NB4 (cell line): ENCODE results near the gene RELL1.

Experiments used
- DNase-seq: peaks from one replicate; pipeline ENCODE4 v3.0.0; 2010; ENCODE audit warnings: low read depth
- H3K4me3 ChIP-seq: one replicate; pipeline ENCODE4 v1.5.1; 2011; ENCODE audit warnings: mild to moderate bottlenecking, low read depth, low read length, moderate library complexity
- MYC ChIP-seq: IDR thresholded peaks from 2 replicates; pipeline ENCODE4 v1.6.1; 2011; ENCODE audit warnings: low read depth, low read length
- POLR2A ChIP-seq: IDR thresholded peaks from 2 replicates; pipeline ENCODE4 v1.6.1; 2011; ENCODE audit warnings: mild to moderate bottlenecking; ENCODE audit not compliant: insufficient read length; ENCODE audit errors: extremely low read depth
- TF ChIP-seq, protein P1 (sequence below): IDR thresholded peaks from 2 replicates; pipeline ENCODE4 v1.6.1; 2011; ENCODE audit warnings: low read depth, low read length
- TF ChIP-seq, protein P2 (sequence below): IDR thresholded peaks from one replicate; pipeline ENCODE4 v1.5.1; 2012; ENCODE audit warnings: low read depth, low read length

The RELL1 gene

DNA sequence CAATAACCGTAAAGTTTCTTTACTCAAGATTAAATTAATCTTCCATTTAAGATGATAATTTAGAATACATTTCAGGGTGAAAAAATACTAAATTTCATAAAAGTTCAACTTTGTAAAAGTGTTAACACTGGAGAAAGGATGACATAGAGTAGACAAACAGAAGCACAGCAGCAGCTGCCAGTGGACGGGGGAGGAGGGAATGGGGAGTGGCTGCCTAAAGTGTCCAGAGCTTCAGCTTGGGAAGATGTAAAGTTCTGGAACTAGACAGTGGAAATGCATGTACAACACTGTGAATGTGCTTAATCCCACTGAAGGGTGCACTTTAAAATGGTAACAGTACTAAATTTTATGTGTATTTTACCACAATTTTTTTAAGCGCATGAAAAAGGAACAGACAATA, 39.9 kb downstream of the RELL1 start:
- no peak for DNase-seq
- H3K4me3 ChIP-seq = no peak overlapping the region
- TF ChIP-seq, protein P1, sequence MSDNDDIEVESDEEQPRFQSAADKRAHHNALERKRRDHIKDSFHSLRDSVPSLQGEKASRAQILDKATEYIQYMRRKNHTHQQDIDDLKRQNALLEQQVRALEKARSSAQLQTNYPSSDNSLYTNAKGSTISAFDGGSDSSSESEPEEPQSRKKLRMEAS = no peak
- no peak for TF ChIP-seq POLR2A
- no peak for TF ChIP-seq MYC
- TF ChIP-seq, protein P2, sequence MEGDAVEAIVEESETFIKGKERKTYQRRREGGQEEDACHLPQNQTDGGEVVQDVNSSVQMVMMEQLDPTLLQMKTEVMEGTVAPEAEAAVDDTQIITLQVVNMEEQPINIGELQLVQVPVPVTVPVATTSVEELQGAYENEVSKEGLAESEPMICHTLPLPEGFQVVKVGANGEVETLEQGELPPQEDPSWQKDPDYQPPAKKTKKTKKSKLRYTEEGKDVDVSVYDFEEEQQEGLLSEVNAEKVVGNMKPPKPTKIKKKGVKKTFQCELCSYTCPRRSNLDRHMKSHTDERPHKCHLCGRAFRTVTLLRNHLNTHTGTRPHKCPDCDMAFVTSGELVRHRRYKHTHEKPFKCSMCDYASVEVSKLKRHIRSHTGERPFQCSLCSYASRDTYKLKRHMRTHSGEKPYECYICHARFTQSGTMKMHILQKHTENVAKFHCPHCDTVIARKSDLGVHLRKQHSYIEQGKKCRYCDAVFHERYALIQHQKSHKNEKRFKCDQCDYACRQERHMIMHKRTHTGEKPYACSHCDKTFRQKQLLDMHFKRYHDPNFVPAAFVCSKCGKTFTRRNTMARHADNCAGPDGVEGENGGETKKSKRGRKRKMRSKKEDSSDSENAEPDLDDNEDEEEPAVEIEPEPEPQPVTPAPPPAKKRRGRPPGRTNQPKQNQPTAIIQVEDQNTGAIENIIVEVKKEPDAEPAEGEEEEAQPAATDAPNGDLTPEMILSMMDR = no peak

DNA sequence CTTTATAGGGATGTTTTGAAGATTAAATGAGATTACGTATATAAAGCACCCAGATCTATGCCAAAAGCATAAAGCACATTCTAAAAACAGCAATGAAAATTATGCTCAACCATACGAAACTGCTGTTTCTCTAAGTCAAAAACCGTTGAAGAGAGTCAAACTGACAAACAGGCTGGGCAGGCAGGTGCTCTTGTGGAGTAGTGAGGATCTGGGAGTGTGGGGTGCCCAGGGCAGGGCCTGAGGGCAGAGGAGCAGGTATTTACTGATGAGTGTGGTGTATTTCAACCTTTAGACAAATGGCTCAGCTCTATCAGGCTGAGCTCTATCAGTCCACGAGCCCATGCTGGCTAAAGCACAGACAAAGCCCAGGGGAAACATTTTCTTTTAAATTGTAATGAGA, 40.4 kb downstream of the RELL1 start:
- DNase-seq = no peak
- TF ChIP-seq MYC (no peak), POLR2A (no peak)
- TF ChIP-seq, protein P1 = no peak
- TF ChIP-seq, protein P2 = no peak
- H3K4me3 ChIP-seq = no peak overlapping the region

DNA sequence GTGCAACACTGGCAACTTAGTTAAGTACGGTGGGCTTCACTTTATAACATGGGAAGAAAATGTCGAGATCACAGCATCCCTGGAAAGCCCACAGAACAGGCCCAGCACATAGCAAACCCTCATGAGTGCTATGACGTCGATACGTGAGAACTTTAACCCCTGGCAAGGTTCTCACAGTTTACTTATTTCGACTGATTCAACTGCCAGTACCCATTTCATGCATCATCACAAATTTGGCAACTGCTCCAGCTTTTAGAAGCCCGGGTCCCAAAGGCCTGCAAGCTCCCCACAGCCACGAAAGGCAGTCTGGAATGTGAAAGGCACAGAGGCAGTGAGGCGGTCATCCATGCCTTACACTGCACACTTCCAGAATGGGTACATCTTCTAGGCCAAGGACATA, 41.2 kb downstream of the RELL1 start:
- no peak for DNase-seq
- H3K4me3 ChIP-seq = no peak overlapping the region
- TF ChIP-seq MYC (no peak), POLR2A (no peak)
- TF ChIP-seq, protein P2 = no peak
- TF ChIP-seq, protein P1 = no peak

DNA sequence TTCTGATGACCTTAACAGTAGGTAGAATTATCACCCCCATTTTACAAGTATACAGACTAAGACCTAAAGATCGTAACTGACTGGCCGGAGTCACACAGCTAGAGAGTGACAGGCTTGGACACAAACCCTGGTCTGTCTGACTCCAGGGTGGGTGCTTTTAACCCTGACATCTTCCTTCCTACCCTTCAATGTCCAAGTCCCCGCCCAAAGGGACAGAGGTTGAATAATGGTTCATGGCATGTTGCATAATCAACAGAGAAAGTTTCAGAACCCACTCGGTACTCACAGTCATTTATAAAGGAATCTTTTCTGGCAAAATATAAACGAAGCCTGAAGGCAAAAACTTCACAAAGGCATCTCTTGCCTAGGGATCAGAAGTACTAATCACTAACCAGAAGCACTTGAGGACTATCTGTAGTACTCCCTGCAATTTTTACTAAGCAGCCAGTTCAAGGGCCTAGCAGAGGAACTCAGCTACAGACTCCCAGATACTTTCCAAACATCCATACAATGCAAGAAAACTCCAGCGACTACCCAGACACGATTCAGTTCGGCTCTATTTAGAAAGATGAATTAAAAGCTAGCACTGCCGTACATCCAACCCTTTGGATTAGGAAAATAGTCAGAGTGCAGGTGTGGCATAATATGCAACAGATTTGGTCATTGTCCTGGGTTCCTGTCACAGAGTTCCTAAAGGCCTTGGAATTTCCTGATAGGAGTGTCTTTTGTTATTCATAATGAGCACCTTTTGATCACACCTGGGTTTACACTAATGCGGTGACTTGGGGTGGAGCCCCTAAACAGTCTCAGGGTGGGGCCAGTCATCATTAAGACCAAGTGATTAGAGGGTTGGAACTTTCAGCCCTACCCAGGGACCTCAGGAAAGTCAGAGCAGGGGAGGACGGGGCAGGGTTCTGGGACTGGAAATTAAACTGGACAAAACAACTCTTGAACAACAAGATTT, 44.0 kb downstream of the RELL1 start:
- TF ChIP-seq MYC = no peak
- TF ChIP-seq, protein P1 = no peak
- TF ChIP-seq, protein P2 = no peak
- TF ChIP-seq POLR2A = no peak
- H3K4me3 ChIP-seq = no peak overlapping the region
- no peak for DNase-seq

DNA sequence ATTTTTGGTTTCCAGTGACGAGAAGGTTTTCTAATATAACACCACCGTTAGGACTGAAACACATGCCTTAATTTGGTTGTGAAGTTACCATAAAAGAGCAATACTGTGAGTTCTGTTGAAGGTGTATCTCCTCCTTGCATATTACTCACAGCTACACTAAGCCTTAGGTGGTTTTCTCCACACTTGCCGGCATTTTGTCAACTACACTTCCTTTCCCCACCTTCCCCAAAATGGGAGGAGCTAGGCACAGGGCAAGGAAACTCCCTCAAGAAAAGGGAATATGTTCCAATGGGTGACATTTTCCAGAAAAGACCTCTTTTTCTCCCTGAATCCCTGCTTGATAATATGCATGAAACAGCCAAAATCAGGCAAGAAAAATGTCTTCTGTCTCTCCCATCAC, 44.8 kb downstream of the RELL1 start:
- no peak overlapping the region for H3K4me3 ChIP-seq
- DNase-seq = no peak
- TF ChIP-seq, protein P1 = no peak
- TF ChIP-seq, protein P2 = no peak
- TF ChIP-seq MYC = no peak
- no peak for TF ChIP-seq POLR2A
